Neural cell (in vitro differentiated cells): ENCODE measurements around the gene IL20RA. TPM values are rescaled to one million over a fixed set of nuclear protein-coding genes. Genes with fewer than 3 reads are reported as not detected.

Experiments
- H2AFZ ChIP-seq: fragments of 200-600, 300-800 bp; sonication (generic), shearing (Covaris generic); 2 replicates; pipeline ENCODE4 v1.6.0; 2014; ENCODE audit warnings: low read depth, mild to moderate bottlenecking, antibody characterized with exemption, low read length, moderate library complexity
- H3F3A ChIP-seq: fragments of 200-600 bp; shearing (Covaris generic); 2 replicates; pipeline ENCODE4 v1.6.1; 2016; ENCODE audit warnings: mild to moderate bottlenecking, moderate library complexity, mixed read lengths, antibody characterized with exemption, low read length; ENCODE audit not compliant: insufficient read depth, poor library complexity, severe bottlenecking
- H3K27ac ChIP-seq: fragments of 200-600, 300-800 bp; sonication (generic), shearing (Covaris generic); 2 replicates; pipeline ENCODE4 v1.5.1; 2014; ENCODE audit warnings: mild to moderate bottlenecking, low read length, moderate library complexity
- H3K27me3 ChIP-seq: fragments of 300-800, 200-600 bp; sonication (generic), shearing (Covaris generic); 2 replicates; pipeline ENCODE4 v1.6.0; 2014; ENCODE audit warnings: mild to moderate bottlenecking, low read depth, low read length, moderate library complexity; ENCODE audit not compliant: insufficient read depth
- H3K36me3 ChIP-seq: fragments of 300-800, 200-600 bp; sonication (generic), shearing (Covaris generic); 2 replicates; pipeline ENCODE4 v1.5.1; 2014; ENCODE audit warnings: mild to moderate bottlenecking, antibody characterized with exemption, low read length, moderate library complexity; ENCODE audit not compliant: insufficient read depth
- H3K4me2 ChIP-seq: fragments of 300-800, 200-600 bp; sonication (generic), shearing (Covaris generic); 2 replicates; pipeline ENCODE4 v1.6.0; 2014; ENCODE audit warnings: mild to moderate bottlenecking, low read length
- H3K4me3 ChIP-seq: fragments of 300-800, 200-600 bp; sonication (generic), shearing (Covaris generic); 2 replicates; pipeline ENCODE4 v1.5.1; 2014; ENCODE audit warnings: mild to moderate bottlenecking, low read length, moderate library complexity
- H3K79me2 ChIP-seq: fragments of 200-600 bp; shearing (Covaris generic); replicated peaks from 2 replicates; pipeline ENCODE4 v1.6.0; 2014; ENCODE audit warnings: mild to moderate bottlenecking, low read length, moderate library complexity; ENCODE audit not compliant: insufficient read depth
- H3K9ac ChIP-seq: fragments of 300-800, 200-600 bp; sonication (generic), shearing (Covaris generic); 2 replicates; pipeline ENCODE4 v1.6.1; 2016; ENCODE audit warnings: mild to moderate bottlenecking, low read length, mixed read lengths
- H3K9me2 ChIP-seq: fragments of 200-600 bp; shearing (Covaris generic); 2 replicates; pipeline ENCODE4 v1.6.1; 2016; ENCODE audit warnings: mild to moderate bottlenecking, low read length, mixed read lengths; ENCODE audit not compliant: insufficient read depth
- H3K9me3 ChIP-seq: fragments of 200-600, 300-800 bp; sonication (generic), shearing (Covaris generic); 2 replicates; pipeline ENCODE4 v1.6.1; 2016; ENCODE audit warnings: mild to moderate bottlenecking, mixed run types, low read length, moderate library complexity, mixed read lengths
- H4K20me1 ChIP-seq: fragments of 200-600 bp; shearing (Covaris generic); 2 replicates; pipeline ENCODE4 v1.6.1; 2016; ENCODE audit warnings: mild to moderate bottlenecking, mixed run types; ENCODE audit not compliant: insufficient read depth
- CTCF ChIP-seq: fragments of 450-650 bp; IDR thresholded peaks from 2 replicates; pipeline ENCODE4 v1.5.1; 2014; ENCODE audit warnings: antibody characterized with exemption, mild to moderate bottlenecking, moderate library complexity; ENCODE audit not compliant: poor library complexity, severe bottlenecking
- EP300 ChIP-seq: fragments of 450-650 bp; conservative IDR thresholded peaks from 2 replicates; pipeline ENCODE4 v1.6.1; 2014; ENCODE audit warnings: antibody characterized with exemption, mild to moderate bottlenecking, moderate library complexity; ENCODE audit not compliant: poor library complexity, severe bottlenecking
- EZH2 ChIP-seq: fragments of 200-600, 300-800 bp; shearing (Covaris generic), sonication (generic); IDR thresholded peaks from 2 replicates; pipeline ENCODE4 v1.6.1; 2014; ENCODE audit warnings: antibody characterized with exemption, low read length, borderline replicate concordance, mild to moderate bottlenecking; ENCODE audit not compliant: insufficient read depth, poor library complexity, severe bottlenecking
- MXI1 ChIP-seq: fragments of 450-650 bp; conservative IDR thresholded peaks from 2 replicates; pipeline ENCODE4 v1.6.1; 2014; ENCODE audit warnings: antibody characterized with exemption, mild to moderate bottlenecking; ENCODE audit not compliant: poor library complexity, severe bottlenecking
- POLR2AphosphoS5 ChIP-seq: IDR thresholded peaks from 2 replicates; pipeline ENCODE4 v1.6.1; 2012
- RAD21 ChIP-seq: fragments of 450-650 bp; conservative IDR thresholded peaks from 2 replicates; pipeline ENCODE4 v1.6.1; 2014; ENCODE audit warnings: antibody characterized with exemption, mild to moderate bottlenecking, moderate library complexity
- REST ChIP-seq: IDR thresholded peaks from 2 replicates; pipeline ENCODE4 v1.6.1; 2012; ENCODE audit warnings: borderline replicate concordance
- SMC3 ChIP-seq: fragments of 450-650 bp; conservative IDR thresholded peaks from 2 replicates; pipeline ENCODE4 v1.6.1; 2014; ENCODE audit warnings: antibody characterized with exemption, mild to moderate bottlenecking, moderate library complexity; ENCODE audit not compliant: poor library complexity
- TAF1 ChIP-seq: IDR thresholded peaks from 2 replicates; pipeline ENCODE4 v1.6.1; 2012; ENCODE audit warnings: low read depth
- polyA plus RNA-seq: library from polyadenylated mRNA; depleted of rRNA; stranded (reverse); fragments of >200 nt; gene quantifications from 2 replicates; pipeline ENCODE4 v1.2.3, GENCODE V29; 2014

IL20RA gene
- polyA plus RNA-seq, 1 donor from 2014 or later: not detected

DNA sequence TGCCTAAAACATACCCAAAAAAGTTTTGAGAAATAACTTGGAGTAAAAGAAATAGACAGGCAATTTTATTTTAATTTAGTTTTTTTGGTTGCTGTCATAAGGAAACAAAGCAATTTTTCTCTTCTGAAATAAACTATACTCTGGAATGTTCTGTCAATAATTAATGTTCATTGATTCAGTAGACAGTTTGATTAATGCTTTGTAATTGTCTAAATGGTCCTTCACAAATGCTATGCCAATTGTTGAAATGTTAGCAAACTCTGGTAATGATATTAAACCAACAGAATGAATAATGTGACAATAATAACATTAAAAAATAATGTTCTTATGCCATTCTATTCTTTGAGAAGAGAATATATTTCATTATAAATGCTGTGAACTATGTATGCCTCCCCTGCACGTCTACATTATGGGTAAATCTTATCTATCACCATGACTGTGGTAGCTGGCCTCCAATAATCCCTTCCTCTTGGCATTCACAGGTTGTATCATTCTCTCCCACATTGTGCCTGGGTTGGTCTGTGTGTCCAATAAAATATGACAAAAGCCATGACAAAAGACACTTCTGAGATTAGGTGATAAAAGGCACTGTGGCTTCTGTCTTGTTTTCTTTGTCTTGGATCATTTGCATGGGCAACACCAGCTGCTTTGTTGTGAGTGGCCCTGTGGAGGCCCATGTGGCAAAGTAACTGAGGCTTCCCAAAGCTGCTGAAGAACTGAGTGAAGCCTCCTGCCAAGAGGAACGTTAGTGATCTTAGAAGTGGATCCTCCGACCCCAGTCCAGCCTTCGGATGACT lies 25.1 kb downstream of the IL20RA start:
- no peaks in the 10 kb centered on the region for H3K27me3 ChIP-seq
- H3K9ac ChIP-seq: no peak overlapping the region
- no peaks in the 10 kb centered on the region for H3K36me3 ChIP-seq
- H3K4me2 ChIP-seq: no peak overlapping the region
- no peak for TF ChIP-seq TAF1
- TF ChIP-seq REST: no peak
- TF ChIP-seq SMC3: no peak
- no peak for TF ChIP-seq POLR2AphosphoS5
- TF ChIP-seq MXI1: no peak
- TF ChIP-seq EP300: no peak
- TF ChIP-seq CTCF: no peak
- TF ChIP-seq RAD21: no peak
- no peak for TF ChIP-seq EZH2
- no peak overlapping the region for H3K4me3 ChIP-seq
- no peaks in the 10 kb centered on the region for H4K20me1 ChIP-seq
- H3K79me2 ChIP-seq: no peaks in the 10 kb centered on the region
- H3K9me2 ChIP-seq: no peaks in the 10 kb centered on the region
- no peak overlapping the region for H2AFZ ChIP-seq
- H3F3A ChIP-seq: no peaks in the 10 kb centered on the region
- no peaks in the 10 kb centered on the region for H3K9me3 ChIP-seq
- H3K27ac ChIP-seq: no peak overlapping the region

DNA sequence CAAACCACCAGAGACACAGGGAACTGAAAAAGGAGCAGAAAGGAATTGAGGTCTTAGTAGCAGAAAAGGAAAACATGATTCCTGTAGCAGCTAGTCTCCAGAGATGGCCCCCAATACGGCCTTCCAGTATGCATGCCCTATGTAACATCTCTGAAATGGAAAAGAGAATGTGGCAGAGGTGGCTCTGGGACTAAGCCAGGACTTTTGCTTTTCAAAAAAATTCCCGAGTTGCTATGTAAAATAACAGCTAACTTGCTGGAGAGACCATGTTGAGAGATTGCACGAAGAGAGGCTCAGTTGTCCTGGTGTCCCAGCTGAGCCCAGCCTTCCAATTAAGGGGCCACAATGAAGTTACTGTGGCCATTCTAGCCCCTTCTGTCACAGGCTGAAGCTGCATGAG lies 27.7 kb downstream of the IL20RA start:
- H3K9me2 ChIP-seq: no peaks in the 10 kb centered on the region
- no peaks in the 10 kb centered on the region for H3K27me3 ChIP-seq
- no peaks in the 10 kb centered on the region for H3F3A ChIP-seq
- no peaks in the 10 kb centered on the region for H3K9me3 ChIP-seq
- no peaks in the 10 kb centered on the region for H3K79me2 ChIP-seq
- no peak for TF ChIP-seq TAF1
- TF ChIP-seq EP300: no peak
- no peak for TF ChIP-seq SMC3
- no peak for TF ChIP-seq EZH2
- H3K36me3 ChIP-seq: no peaks in the 10 kb centered on the region
- H3K27ac ChIP-seq: no peak overlapping the region
- H4K20me1 ChIP-seq: no peaks in the 10 kb centered on the region
- no peak overlapping the region for H2AFZ ChIP-seq
- H3K4me2 ChIP-seq: no peak overlapping the region
- no peak overlapping the region for H3K4me3 ChIP-seq
- no peak overlapping the region for H3K9ac ChIP-seq
